Subcutaneous adipose tissue (tissue), 4 donors: Measurements from ENCODE around the gene KCNJ14. TPM values are rescaled to one million over a fixed set of nuclear protein-coding genes. Genes with fewer than 3 reads are reported as not detected.

Source experiments
- total RNA-seq, 4 donors: library from RNA; depleted of rRNA; stranded (reverse); fragments of >200 nt; gene quantifications; one replicate each; pipeline ENCODE4 v1.1.0, GENCODE V29; 2016
- TF ChIP-seq, protein P1 (sequence below): fragments of 450-650 bp; IDR thresholded peaks from one replicate; pipeline ENCODE4 v1.5.1; 2016; ENCODE audit warnings: low read depth, mild to moderate bottlenecking, control low read depth, antibody characterized with exemption, moderate library complexity

Gene KCNJ14
- total RNA-seq, 4 donors from 2014 or later: 0.57 to 1.0 (median 0.74) TPM

GRCh38 chr19:48492925-48493717 is 37.7 kb downstream of the KCNJ14 start:
- TF ChIP-seq, protein P1, sequence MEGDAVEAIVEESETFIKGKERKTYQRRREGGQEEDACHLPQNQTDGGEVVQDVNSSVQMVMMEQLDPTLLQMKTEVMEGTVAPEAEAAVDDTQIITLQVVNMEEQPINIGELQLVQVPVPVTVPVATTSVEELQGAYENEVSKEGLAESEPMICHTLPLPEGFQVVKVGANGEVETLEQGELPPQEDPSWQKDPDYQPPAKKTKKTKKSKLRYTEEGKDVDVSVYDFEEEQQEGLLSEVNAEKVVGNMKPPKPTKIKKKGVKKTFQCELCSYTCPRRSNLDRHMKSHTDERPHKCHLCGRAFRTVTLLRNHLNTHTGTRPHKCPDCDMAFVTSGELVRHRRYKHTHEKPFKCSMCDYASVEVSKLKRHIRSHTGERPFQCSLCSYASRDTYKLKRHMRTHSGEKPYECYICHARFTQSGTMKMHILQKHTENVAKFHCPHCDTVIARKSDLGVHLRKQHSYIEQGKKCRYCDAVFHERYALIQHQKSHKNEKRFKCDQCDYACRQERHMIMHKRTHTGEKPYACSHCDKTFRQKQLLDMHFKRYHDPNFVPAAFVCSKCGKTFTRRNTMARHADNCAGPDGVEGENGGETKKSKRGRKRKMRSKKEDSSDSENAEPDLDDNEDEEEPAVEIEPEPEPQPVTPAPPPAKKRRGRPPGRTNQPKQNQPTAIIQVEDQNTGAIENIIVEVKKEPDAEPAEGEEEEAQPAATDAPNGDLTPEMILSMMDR: no peak

GRCh38 chr19:48493718-48494401 is 38.5 kb downstream of the KCNJ14 start:
- TF ChIP-seq, protein P1: no peak

- TF ChIP-seq, protein P1: no peak
These were observed 40.0 kb downstream of the KCNJ14 start for GRCh38 chr19:48495396-48495795.

- TF ChIP-seq, protein P1: no peak
These were observed 41.8 kb downstream of the KCNJ14 start for GRCh38 chr19:48496959-48497727.

DNA sequence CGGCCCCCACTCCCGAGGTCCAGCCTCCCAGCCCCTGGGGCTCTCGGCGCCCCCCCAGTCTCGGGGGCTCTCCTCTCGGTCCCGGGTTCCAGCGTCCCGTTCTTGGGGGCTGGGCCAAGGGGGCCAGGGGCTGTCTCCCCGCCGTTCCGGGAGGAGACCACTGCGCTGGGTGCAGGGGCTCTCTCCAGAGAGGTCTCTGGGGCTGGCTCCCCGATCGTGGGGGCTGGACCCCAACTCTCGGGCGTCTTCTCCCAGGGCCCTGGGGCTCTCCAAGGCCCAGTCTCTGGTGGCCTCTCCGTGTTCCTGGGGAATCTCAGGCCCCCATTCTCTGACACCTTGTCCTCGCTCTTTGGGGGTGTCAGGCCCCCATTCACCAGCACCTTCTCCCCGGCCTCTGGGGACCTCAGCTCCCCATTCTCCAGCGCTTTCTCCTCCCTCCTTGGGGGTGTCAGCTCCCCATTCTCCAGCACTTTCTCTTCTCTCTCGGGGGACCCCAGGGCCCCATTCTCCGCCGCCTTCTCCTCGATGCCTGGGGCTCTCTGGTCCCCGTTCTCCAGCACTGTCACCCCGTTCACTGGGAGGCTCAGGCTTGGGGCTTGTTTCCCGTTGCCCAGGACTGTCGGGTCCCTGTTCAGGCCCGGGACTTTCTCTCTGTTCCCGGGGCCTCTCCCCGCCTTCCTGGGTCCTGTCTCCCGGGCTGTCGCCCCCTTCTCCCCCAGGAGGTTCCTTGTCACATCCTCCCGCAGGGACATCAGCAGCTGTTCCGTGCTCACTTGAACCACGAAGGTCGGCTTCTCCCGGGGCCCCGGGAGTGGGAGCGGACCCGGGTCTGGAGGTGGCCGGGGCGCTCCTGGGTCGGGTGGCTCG is 42.6 kb downstream of the KCNJ14 start:
- TF ChIP-seq, protein P1: no peak

GRCh38 chr19:48498595-48499311 is 43.4 kb downstream of the KCNJ14 start:
- TF ChIP-seq, protein P1: no peak
